ENCODE data around the gene SLC4A5. TPM values are rescaled to one million over a fixed set of nuclear protein-coding genes. Genes with fewer than 3 reads are reported as not detected.
"Not testable (repeated sequence)": the region's sequence is repeated elsewhere in the genome, so short reads cannot be mapped to it uniquely, and the experiment has no call there.

The SLC4A5 gene
- total and polyA plus RNA-seq, 5 experiments from 2014 or later, result 0.46 to 15.1 (median 1.5) TPM

GRCh38 chr2:74198461-74199274 is 144.5 kb downstream of the SLC4A5 start, which contains the start of gene MTHFD2:
TSS of gene MTHFD2 (plus strand) at chr2:74198615. CDS start at chr2:74198642, 27 bp downstream.
- POLR2A ChIA-PET, result interaction anchor here (0.6 to 5.8 kb wide), 16 partner anchors 9 to 461 kb away, joined by 3 to 80 read pairs (median 4); partner anchors contain the start of genes BOLA3, MOB1A, STAMBP and TPRKB
- Mint-ChIP-seq H3K27ac (peak within 1 kb of the TSS; percentile 97 to 99 (median 99)), H3K36me3 (peaks cover 0 to 5% (median 0%) of the 10 kb centered on the region in 3 donors), H3K4me1 (peaks cover 16 to 33% (median 25%) of the 10 kb centered on the region in 4 donors), H3K9me3 (no peaks in the 10 kb centered on the region), H3K4me3 (peak within 1 kb of the TSS; percentile 95 to 100 (median 98)), H3K27me3 (peaks cover 0 to 3% (median 0%) of the 10 kb centered on the region in 5 donors)
- DNase-seq (peak; percentile 79 to 93 (median 85)), ATAC-seq (peak; percentile 86 to 88)

GRCh38 chr2:74198023-74198460 is 145.2 kb downstream of the SLC4A5 start:
- Mint-ChIP-seq H3K27me3 (peaks cover 0 to 3% (median 0%) of the 10 kb centered on the region in 5 donors), H3K9me3 (no peaks in the 10 kb centered on the region), H3K4me3 (peak overlapping the region; percentile 95 to 100 (median 98)), H3K36me3 (peaks cover 0 to 5% (median 0%) of the 10 kb centered on the region in 3 donors), H3K4me1 (peaks cover 16 to 33% (median 25%) of the 10 kb centered on the region in 4 donors), H3K27ac (peak overlapping the region; percentile 97 to 99 (median 99))
- DNase-seq (no peak), ATAC-seq (no peak)
- POLR2A ChIA-PET, result interaction anchor here (0.5 to 5.8 kb wide), 15 partner anchors 10 to 461 kb away, joined by 3 to 80 read pairs (median 5); partner anchors contain the start of genes MOB1A, STAMBP and TPRKB

- Mint-ChIP-seq H3K36me3 (peaks cover 0 to 2% (median 0%) of the 10 kb centered on the region in 3 donors), H3K27ac (peak overlapping the region in 3 of 10 donors; percentile 26 to 61 (median 56)), H3K9me3 (no peaks in the 10 kb centered on the region), H3K4me1 (peaks cover 16 to 33% (median 25%) of the 10 kb centered on the region in 4 donors), H3K4me3 (peak overlapping the region in 6 of 10 donors; percentile 10 to 56 (median 35)), H3K27me3 (peaks cover 0 to 3% (median 0%) of the 10 kb centered on the region in 5 donors)
- POLR2A ChIA-PET, result interaction anchor here (0.9 to 5.8 kb wide), 2 partner anchors 12 to 19 kb away, joined by 6 to 80 read pairs; partner anchors contain the start of gene MOB1A
- ATAC-seq, result no peak
- DNase-seq, result no peak
Observed at GRCh38 chr2:74197049-74197448, 146.2 kb downstream of the SLC4A5 start.

GRCh38 chr2:74194799-74195198 is 148.4 kb downstream of the SLC4A5 start:
- DNase-seq, result no peak
- POLR2A ChIA-PET, result no interaction called here
- peaks cover 14 to 21% (median 16%) of the 10 kb centered on the region in 4 donors for H3K4me1 Mint-ChIP-seq
- peaks cover 0 to 6% (median 0%) of the 10 kb centered on the region in 5 donors for H3K27me3 Mint-ChIP-seq
- no peak overlapping the region for H3K27ac Mint-ChIP-seq
- no peaks in the 10 kb centered on the region for H3K9me3 Mint-ChIP-seq
- no peak for ATAC-seq
- no peak overlapping the region for H3K4me3 Mint-ChIP-seq
- peaks cover 0 to 2% (median 0%) of the 10 kb centered on the region in 3 donors for H3K36me3 Mint-ChIP-seq

GRCh38 chr2:74191596-74192380 is 151.4 kb downstream of the SLC4A5 start:
- no peak for DNase-seq
- Mint-ChIP-seq H3K4me3 (no peak overlapping the region), H3K27me3 (peaks cover 0 to 10% (median 0%) of the 10 kb centered on the region in 5 donors), H3K4me1 (no peaks in the 10 kb centered on the region), H3K9me3 (no peaks in the 10 kb centered on the region), H3K36me3 (no peaks in the 10 kb centered on the region), H3K27ac (no peak overlapping the region)
- ATAC-seq, result no peak
- POLR2A ChIA-PET, result interaction anchor here (1.0 to 2.0 kb wide), 2 partner anchors 10 to 13 kb away, joined by 4 to 13 read pairs; partner anchors contain the start of gene MOB1A

- POLR2A ChIA-PET, result no interaction called here
- Mint-ChIP-seq H3K9me3 (no peaks in the 10 kb centered on the region), H3K36me3 (no peaks in the 10 kb centered on the region), H3K27ac (no peak overlapping the region), H3K4me1 (peaks cover 0 to 22% (median 2%) of the 10 kb centered on the region in 4 donors), H3K27me3 (peaks cover 0 to 7% (median 0%) of the 10 kb centered on the region in 5 donors), H3K4me3 (no peak overlapping the region)
- DNase-seq, result no peak
- ATAC-seq, result no peak
Observed at GRCh38 chr2:74188696-74189095, 154.5 kb downstream of the SLC4A5 start.

GRCh38 chr2:74188018-74188601 is 155.1 kb downstream of the SLC4A5 start:
- no peak overlapping the region for H3K27ac Mint-ChIP-seq
- no peaks in the 10 kb centered on the region for H3K36me3 Mint-ChIP-seq
- H3K9me3 Mint-ChIP-seq, result no peaks in the 10 kb centered on the region
- ATAC-seq (no peak), DNase-seq (no peak)
- no peak overlapping the region for H3K4me3 Mint-ChIP-seq
- H3K27me3 Mint-ChIP-seq, result peaks cover 0 to 7% (median 0%) of the 10 kb centered on the region in 5 donors
- POLR2A ChIA-PET, result no interaction called here
- peaks cover 0 to 22% (median 2%) of the 10 kb centered on the region in 4 donors for H3K4me1 Mint-ChIP-seq

GRCh38 chr2:74186706-74187105 is 156.5 kb downstream of the SLC4A5 start:
- not testable (repeated sequence) for DNase-seq, H3K36me3 Mint-ChIP-seq, H3K27me3 Mint-ChIP-seq, H3K4me3 Mint-ChIP-seq, H3K9me3 Mint-ChIP-seq, ATAC-seq
- POLR2A ChIA-PET, result interaction anchor here (0.7 kb wide), 1 partner anchor 19 kb away, joined by 3 read pairs; no protein-coding TSS in a partner anchor
- Mint-ChIP-seq H3K27ac (peak overlapping the region in 1 of 10 donors; percentile 70), H3K4me1 (peaks cover 0 to 26% (median 2%) of the 10 kb centered on the region in 4 donors)

- DNase-seq (peak in 2 of 10 donors; percentile 24), ATAC-seq (peak; percentile 46 to 67)
- H3K9me3 Mint-ChIP-seq, result no peaks in the 10 kb centered on the region
- H3K36me3 Mint-ChIP-seq, result no peaks in the 10 kb centered on the region
- POLR2A ChIA-PET, result interaction anchor here (0.7 kb wide), 1 partner anchor 20 kb away, joined by 3 read pairs; no protein-coding TSS in a partner anchor
- peak overlapping the region in 3 of 10 donors; percentile 9 to 70 (median 43) for H3K27ac Mint-ChIP-seq
- H3K4me1 Mint-ChIP-seq, result peaks cover 0 to 29% (median 2%) of the 10 kb centered on the region in 4 donors
- H3K27me3 Mint-ChIP-seq, result peaks cover 0 to 6% (median 0%) of the 10 kb centered on the region in 5 donors
- peak overlapping the region in 1 of 10 donors; percentile 65 for H3K4me3 Mint-ChIP-seq
Observed at GRCh38 chr2:74186038-74186437, 157.2 kb downstream of the SLC4A5 start.

GRCh38 chr2:74183878-74184277 is 159.3 kb downstream of the SLC4A5 start:
- no peak overlapping the region for H3K4me3 Mint-ChIP-seq
- DNase-seq (no peak), ATAC-seq (no peak)
- POLR2A ChIA-PET, result no interaction called here
- H3K36me3 Mint-ChIP-seq, result no peaks in the 10 kb centered on the region
- peaks cover 0 to 40% (median 5%) of the 10 kb centered on the region in 4 donors for H3K4me1 Mint-ChIP-seq
- H3K27ac Mint-ChIP-seq, result no peak overlapping the region
- no peaks in the 10 kb centered on the region for H3K9me3 Mint-ChIP-seq
- peaks cover 0 to 4% (median 0%) of the 10 kb centered on the region in 5 donors for H3K27me3 Mint-ChIP-seq

GRCh38 chr2:74181739-74182138 is 161.5 kb downstream of the SLC4A5 start:
- H3K36me3 Mint-ChIP-seq, result peaks cover 0 to 2% (median 0%) of the 10 kb centered on the region in 3 donors
- H3K4me3 Mint-ChIP-seq, result peak overlapping the region in 1 of 10 donors; percentile 43
- H3K9me3 Mint-ChIP-seq, result no peaks in the 10 kb centered on the region
- H3K27me3 Mint-ChIP-seq, result peaks cover 0 to 1% (median 0%) of the 10 kb centered on the region in 5 donors
- POLR2A ChIA-PET, result interaction anchor here (0.7 to 1.8 kb wide), 2 partner anchors 11 to 17 kb away, joined by 4 to 9 read pairs; partner anchors contain the start of gene MTHFD2
- peaks cover 1 to 48% (median 11%) of the 10 kb centered on the region in 4 donors for H3K4me1 Mint-ChIP-seq
- peak overlapping the region in 1 of 10 donors; percentile 58 for H3K27ac Mint-ChIP-seq
- ATAC-seq (no peak), DNase-seq (peak in 1 of 10 donors; percentile 24)

Measured in naive thymus-derived CD8-positive, alpha-beta T cell (primary cell).